Upper lobe of left lung (tissue), 4 donors: ENCODE results near the gene POLA1.

Experiments used
- EP300 ChIP-seq, 4 donors: sonication (generic); formaldehyde crosslinking; IDR thresholded peaks; one replicate each; pipeline ENCODE4 v1.5.1; 2017; ENCODE audit warnings: antibody characterized with exemption in 4 of 4, control low read depth in 2 of 4
- POLR2AphosphoS5 ChIP-seq, 2 donors: sonication (generic); formaldehyde crosslinking; IDR thresholded peaks; one replicate each; pipeline ENCODE4 v1.5.1; 2017; ENCODE audit warnings: antibody characterized with exemption in 2 of 2
- TF ChIP-seq, protein P1 (sequence below), 6 experiments: fragments of 450-650 bp in 4 of 6; fragments of 200-600 bp in 2 of 6; sonication (generic) in 2 of 6; IDR thresholded peaks; one replicate each; pipeline ENCODE4 v1.5.1; 2016 to 2019; ENCODE audit warnings: antibody characterized with exemption in 6 of 6

DNA sequence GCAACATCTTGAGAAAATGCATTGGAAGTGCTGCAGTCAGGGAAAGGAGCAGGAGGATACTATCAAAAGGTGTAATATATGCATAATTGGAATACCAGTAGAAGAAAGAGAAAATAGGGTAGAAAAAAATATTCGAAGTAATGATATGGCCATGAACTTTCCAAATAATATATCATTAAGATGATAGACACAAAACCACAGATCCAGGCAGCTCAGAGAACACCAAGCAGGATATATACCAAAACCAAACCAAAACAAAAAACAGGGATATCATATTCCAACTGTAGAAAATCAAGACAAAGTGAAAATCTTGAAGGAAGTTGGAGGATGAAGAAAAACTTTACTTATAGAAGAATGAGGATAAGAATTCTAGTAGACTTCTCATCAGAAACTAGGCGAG, 9.7 kb upstream of the POLA1 start:
- TF ChIP-seq POLR2AphosphoS5 (IDR thresholded peaks at IDR 0.05) (no peak), EP300 (IDR thresholded peaks at IDR 0.05) (no peak)
- TF ChIP-seq, protein P1, sequence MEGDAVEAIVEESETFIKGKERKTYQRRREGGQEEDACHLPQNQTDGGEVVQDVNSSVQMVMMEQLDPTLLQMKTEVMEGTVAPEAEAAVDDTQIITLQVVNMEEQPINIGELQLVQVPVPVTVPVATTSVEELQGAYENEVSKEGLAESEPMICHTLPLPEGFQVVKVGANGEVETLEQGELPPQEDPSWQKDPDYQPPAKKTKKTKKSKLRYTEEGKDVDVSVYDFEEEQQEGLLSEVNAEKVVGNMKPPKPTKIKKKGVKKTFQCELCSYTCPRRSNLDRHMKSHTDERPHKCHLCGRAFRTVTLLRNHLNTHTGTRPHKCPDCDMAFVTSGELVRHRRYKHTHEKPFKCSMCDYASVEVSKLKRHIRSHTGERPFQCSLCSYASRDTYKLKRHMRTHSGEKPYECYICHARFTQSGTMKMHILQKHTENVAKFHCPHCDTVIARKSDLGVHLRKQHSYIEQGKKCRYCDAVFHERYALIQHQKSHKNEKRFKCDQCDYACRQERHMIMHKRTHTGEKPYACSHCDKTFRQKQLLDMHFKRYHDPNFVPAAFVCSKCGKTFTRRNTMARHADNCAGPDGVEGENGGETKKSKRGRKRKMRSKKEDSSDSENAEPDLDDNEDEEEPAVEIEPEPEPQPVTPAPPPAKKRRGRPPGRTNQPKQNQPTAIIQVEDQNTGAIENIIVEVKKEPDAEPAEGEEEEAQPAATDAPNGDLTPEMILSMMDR (IDR thresholded peaks at IDR 0.05), result no peak
